ENCODE data around the gene SLIT1. TPM values are rescaled to one million over a fixed set of nuclear protein-coding genes. Genes with fewer than 3 reads are reported as not detected.

SLIT1 gene
- polyA plus RNA-seq, 12 donors, result 0.54 to 1.6 (median 1.0) TPM; not detected in 2

DNA sequence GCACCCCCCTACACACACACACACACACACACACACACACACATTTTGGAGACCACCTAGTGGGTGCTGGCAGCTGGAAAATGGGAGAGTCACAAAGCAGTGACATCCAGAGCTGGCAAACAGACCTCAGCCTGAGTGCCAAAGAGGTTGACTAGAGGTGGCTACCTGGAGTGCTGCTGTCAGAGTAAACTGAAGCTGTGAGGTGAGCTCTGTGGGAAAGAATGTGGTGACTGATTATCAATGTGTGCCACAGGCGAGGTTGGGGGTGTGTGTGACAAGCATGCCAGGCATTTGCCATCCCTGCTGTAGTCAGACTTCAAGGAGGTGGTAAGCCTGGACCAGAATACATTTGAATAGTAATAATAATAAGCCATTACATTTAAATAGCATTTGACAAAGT is 120.6 kb downstream of the SLIT1 start:
- no peak for DNase-seq

GRCh38 chr10:97063983-97064837 is 121.5 kb downstream of the SLIT1 start:
- no peak for DNase-seq

GRCh38 chr10:97063271-97063982 is 122.3 kb downstream of the SLIT1 start:
- DNase-seq, result no peak

DNA sequence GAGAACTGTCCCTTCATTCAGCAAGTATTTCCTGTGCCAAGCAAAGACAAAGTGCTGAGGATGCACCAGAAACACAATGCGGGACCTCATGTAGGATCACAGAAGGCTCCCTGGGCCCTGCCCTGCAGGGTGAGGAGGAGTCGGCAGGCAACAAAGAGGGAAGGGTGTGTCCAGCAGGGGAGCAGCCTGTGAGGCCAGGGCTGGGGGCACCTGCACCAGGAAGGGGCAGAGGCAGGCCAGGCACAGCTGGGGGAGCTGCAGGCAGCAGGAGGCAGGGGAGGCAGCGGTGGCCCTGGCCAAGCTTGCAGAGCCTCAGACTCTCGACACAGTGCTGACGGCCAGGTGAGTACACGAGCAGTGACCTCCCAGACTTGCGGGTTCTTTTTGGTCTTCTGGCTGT is 123.3 kb downstream of the SLIT1 start:
- DNase-seq, result no peak

GRCh38 chr10:97062046-97062445 is 123.7 kb downstream of the SLIT1 start:
- no peak for DNase-seq

DNA sequence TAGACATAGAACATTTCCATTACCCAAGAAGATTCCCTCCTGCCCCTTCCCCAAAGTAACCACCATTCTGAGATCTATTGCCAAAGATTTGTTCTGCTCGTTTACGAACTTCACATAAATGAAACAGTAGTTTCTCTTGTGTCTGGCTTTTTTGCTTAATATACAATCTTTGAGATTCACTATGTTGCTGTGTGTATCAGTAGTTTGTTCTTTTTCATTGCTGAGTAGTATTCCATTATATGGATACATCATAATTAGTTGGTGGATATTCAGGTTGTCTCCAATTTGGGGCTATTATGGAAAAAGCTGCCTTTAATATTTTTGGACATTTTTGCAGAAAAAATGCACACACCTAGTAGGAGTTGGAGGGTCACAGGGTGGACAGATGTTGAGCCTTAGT is 124.3 kb downstream of the SLIT1 start:
- no peak for DNase-seq

- DNase-seq, result no peak
Observed at GRCh38 chr10:97060441-97061084, 125.2 kb downstream of the SLIT1 start.

GRCh38 chr10:97059872-97060205 is 125.9 kb downstream of the SLIT1 start:
- DNase-seq, result no peak

GRCh38 chr10:97059006-97059871 is 126.5 kb downstream of the SLIT1 start:
- DNase-seq, result no peak

GRCh38 chr10:97058521-97058920 is 127.2 kb downstream of the SLIT1 start:
- no peak for DNase-seq

DNA sequence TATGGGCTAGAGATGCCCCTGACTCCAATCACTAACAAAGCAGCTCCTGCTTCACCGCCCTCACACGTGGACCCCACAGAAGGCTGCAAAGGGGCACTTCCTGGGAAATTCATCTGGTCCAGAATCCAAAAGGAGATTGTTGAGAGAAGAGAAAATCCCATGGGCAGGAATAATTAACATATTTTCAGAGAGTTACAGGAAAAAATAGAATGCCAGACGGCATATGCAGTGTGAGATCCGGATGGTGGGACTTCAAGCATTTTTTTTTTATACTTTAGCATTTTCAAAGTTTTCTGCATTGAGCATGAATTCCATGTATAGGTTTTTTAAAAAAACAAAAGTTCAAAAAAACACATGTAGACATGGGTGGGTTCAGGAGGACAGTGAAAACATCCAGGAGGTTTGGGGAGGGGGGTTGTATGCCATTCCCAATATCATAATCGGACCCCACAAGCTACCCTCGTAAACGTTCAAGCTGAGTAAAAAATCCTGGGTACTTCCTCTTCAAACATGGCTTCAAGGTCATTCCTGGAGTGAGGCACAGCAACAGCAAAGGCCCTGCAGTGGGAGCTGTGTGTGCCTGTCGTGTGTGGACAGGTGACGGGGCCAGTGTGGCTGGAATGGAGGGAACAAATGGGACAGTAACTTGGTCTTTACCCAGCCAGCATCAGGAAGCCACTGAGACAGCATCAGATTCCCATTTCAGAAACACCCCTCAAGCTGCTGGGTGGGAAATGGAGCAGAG is 128.1 kb downstream of the SLIT1 start:
- DNase-seq, result no peak

DNA sequence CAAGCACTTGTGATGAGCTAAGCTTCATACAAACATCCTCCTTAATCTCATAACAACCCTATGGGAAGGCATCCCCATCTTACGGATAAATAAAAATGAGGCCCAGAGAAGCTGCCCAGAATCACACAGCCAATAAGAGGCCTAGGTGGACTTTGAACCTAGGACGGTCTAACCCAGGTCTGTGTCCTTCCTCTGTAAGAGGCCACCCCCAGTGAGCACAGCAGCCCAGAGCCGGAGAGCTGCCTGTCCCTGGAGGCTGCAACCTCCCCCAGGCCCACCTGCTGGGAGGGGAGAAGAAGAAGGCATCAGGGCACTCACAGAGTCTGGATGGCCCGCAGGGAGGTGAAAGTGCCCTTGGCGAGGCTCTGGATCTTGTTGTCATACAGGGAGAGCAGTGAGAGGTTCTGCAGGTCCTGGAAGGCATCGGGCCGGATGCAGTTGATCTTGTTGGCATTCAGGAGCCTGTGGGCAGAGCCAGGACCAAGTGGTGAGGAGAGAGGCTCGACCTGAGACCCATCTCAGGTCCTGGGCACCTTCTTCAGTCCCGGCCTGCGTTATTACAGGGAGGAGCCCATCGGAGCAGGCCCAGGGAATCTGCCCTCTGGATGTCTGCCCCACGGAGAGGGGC is 129.6 kb downstream of the SLIT1 start:
- no peak for DNase-seq

DNA sequence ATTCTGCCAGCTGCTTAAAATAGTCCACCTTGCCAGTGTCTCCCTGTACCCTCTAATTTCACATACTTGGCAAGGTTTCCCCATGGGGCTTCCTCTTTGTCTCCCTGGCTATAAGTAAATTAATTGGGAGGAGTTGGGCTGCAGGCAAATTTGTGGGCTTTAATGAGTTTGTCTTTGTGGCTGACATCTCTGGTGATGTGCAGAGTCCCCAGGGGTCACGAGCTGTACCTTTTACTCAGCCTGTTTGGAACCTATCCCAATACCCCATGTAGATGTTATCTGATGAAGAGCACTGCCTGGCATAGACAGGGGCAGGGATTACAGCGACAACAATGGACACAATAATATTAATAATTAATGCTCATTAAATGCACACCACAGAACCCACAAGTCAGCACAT is 132.5 kb downstream of the SLIT1 start:
- DNase-seq, result no peak

- DNase-seq, result no peak
Observed at GRCh38 chr10:97050956-97051496, 134.7 kb downstream of the SLIT1 start.

GRCh38 chr10:97050205-97050745 is 135.5 kb downstream of the SLIT1 start:
- no peak for DNase-seq

GRCh38 chr10:97049670-97050069 is 136.1 kb downstream of the SLIT1 start:
- DNase-seq, result no peak

- DNase-seq, result no peak
Observed at GRCh38 chr10:97048649-97049427, 136.9 kb downstream of the SLIT1 start.

- DNase-seq, result no peak
Observed at GRCh38 chr10:97047788-97048187, 138.0 kb downstream of the SLIT1 start.

- DNase-seq, result no peak
Observed at GRCh38 chr10:97047083-97047736, 138.5 kb downstream of the SLIT1 start.
